GM23338 (cell line): ENCODE results near the gene UPK1A. TPM values are rescaled to one million over a fixed set of nuclear protein-coding genes. Genes with fewer than 3 reads are reported as not detected.

Experiments
- ATAC-seq: fragments of 200-7000 bp; cut with Tn5 transposase; 3 replicates; pipeline ENCODE4 v1.9.1; 2020
- DNase-seq: peaks from one replicate; pipeline ENCODE4 v3.0.0-alpha.2; 2015; ENCODE audit warnings: low spot score
- H2AFZ ChIP-seq: fragments of 200-600 bp; sonication (generic); 2 replicates; pipeline ENCODE4 v1.8.0; 2016; ENCODE audit warnings: antibody characterized with exemption, mild to moderate bottlenecking, moderate library complexity
- H3F3A ChIP-seq: fragments of 200-600 bp; sonication (generic); replicated peaks from 2 replicates; pipeline ENCODE4 v1.8.0; 2017; ENCODE audit warnings: antibody characterized with exemption, mixed run types, low read depth
- H3K27ac ChIP-seq: fragments of 200-600 bp; sonication (generic); 2 replicates; pipeline ENCODE4 v1.6.1; 2016; ENCODE audit warnings: low read depth
- H3K27me3 ChIP-seq: fragments of 200-600 bp; sonication (generic); 2 replicates; pipeline ENCODE4 v1.8.0; 2016; ENCODE audit warnings: mild to moderate bottlenecking, mixed run types, moderate library complexity; ENCODE audit not compliant: insufficient read depth
- H3K36me3 ChIP-seq: fragments of 200-600 bp; sonication (generic); 2 replicates; pipeline ENCODE4 v1.8.0; 2016; ENCODE audit warnings: mild to moderate bottlenecking; ENCODE audit not compliant: insufficient read depth
- H3K4me1 ChIP-seq: fragments of 200-600 bp; sonication (generic); 2 replicates; pipeline ENCODE4 v1.8.0; 2016; ENCODE audit warnings: mild to moderate bottlenecking, moderate library complexity; ENCODE audit not compliant: insufficient read depth
- H3K4me2 ChIP-seq: fragments of 200-600 bp; sonication (generic); 2 replicates; pipeline ENCODE4 v1.7.1; 2017; ENCODE audit warnings: mixed run types
- H3K4me3 ChIP-seq: fragments of 200-600 bp; sonication (generic); 2 replicates; pipeline ENCODE4 v1.6.1; 2016; ENCODE audit warnings: mixed run types
- H3K79me2 ChIP-seq: fragments of 200-600 bp; sonication (generic); replicated peaks from 2 replicates; pipeline ENCODE4 v1.8.0; 2017; ENCODE audit warnings: mild to moderate bottlenecking; ENCODE audit not compliant: insufficient read depth
- H3K9me2 ChIP-seq: fragments of 200-600 bp; sonication (generic); 2 replicates; pipeline ENCODE4 v1.8.0; 2017; ENCODE audit not compliant: insufficient read depth
- H4K20me1 ChIP-seq: fragments of 200-600 bp; sonication (generic); replicated peaks from 2 replicates; pipeline ENCODE4 v1.8.0; 2017; ENCODE audit warnings: mild to moderate bottlenecking; ENCODE audit not compliant: insufficient read depth
- H3K27ac Mint-ChIP-seq: 2 replicates; pipeline ENCODE4 v1.8.0; 2020; ENCODE audit warnings: inconsistent platforms, mild to moderate bottlenecking, moderate library complexity, mixed read lengths
- H3K27me3 Mint-ChIP-seq: 3 replicates; pipeline ENCODE4 v1.8.0; 2022; ENCODE audit warnings: low read depth, mild to moderate bottlenecking, moderate library complexity, mixed read lengths, inconsistent platforms; ENCODE audit not compliant: insufficient read depth, poor library complexity
- H3K36me3 Mint-ChIP-seq: 3 replicates; pipeline ENCODE4 v1.8.0; 2021; ENCODE audit warnings: low read depth, mild to moderate bottlenecking, inconsistent platforms, moderate library complexity, mixed read lengths
- H3K4me1 Mint-ChIP-seq: 3 replicates; pipeline ENCODE4 v1.8.0; 2020; ENCODE audit warnings: mild to moderate bottlenecking, inconsistent platforms, mixed read lengths
- H3K4me3 Mint-ChIP-seq: 3 replicates; pipeline ENCODE4 v1.8.0; 2021; ENCODE audit warnings: moderate library complexity, mild to moderate bottlenecking, inconsistent platforms, mixed read lengths
- H3K9me3 Mint-ChIP-seq: 3 replicates; pipeline ENCODE4 v1.8.0; 2020; ENCODE audit warnings: moderate library complexity, mild to moderate bottlenecking, inconsistent platforms, mixed read lengths
- CREB1 ChIP-seq: fragments of 250-450 bp; sonication (Bioruptor Pico); IDR thresholded peaks from 2 replicates; pipeline ENCODE4 v1.5.0; 2020; ENCODE audit warnings: low read depth, mild to moderate bottlenecking, moderate library complexity
- EZH2 ChIP-seq: fragments of 200-600 bp; sonication (generic); IDR thresholded peaks from one replicate; pipeline ENCODE4 v1.8.0; 2017; ENCODE audit warnings: antibody characterized with exemption, mild to moderate bottlenecking, low read depth; ENCODE audit not compliant: unreplicated experiment
- EZH2phosphoT487 ChIP-seq: fragments of 200-600 bp; sonication (generic); IDR thresholded peaks from one replicate; pipeline ENCODE4 v1.8.1; 2018; ENCODE audit warnings: antibody characterized with exemption; ENCODE audit not compliant: unreplicated experiment
- JUNB ChIP-seq: IDR thresholded peaks from one replicate; pipeline ENCODE4 v1.6.1; 2016; ENCODE audit warnings: antibody characterized with exemption; ENCODE audit not compliant: unreplicated experiment
- NANOG ChIP-seq: IDR thresholded peaks from 2 replicates; pipeline ENCODE4 v1.6.1; 2016; ENCODE audit warnings: antibody characterized with exemption, borderline replicate concordance
- POLR2AphosphoS5 ChIP-seq: IDR thresholded peaks from 2 replicates; pipeline ENCODE4 v1.6.1; 2016; ENCODE audit warnings: antibody characterized with exemption, low read depth
- STAT1 ChIP-seq: IDR thresholded peaks from one replicate; pipeline ENCODE4 v1.6.1; 2016; ENCODE audit warnings: antibody characterized with exemption; ENCODE audit not compliant: unreplicated experiment
- ZNF114 ChIP-seq: fragments of 250-450 bp; sonication (Bioruptor Pico); IDR thresholded peaks from 2 replicates; pipeline ENCODE4 v1.5.0; 2020; ENCODE audit warnings: mild to moderate bottlenecking, moderate library complexity
- ZNF331 ChIP-seq: fragments of 250-450 bp; sonication (Bioruptor Pico); IDR thresholded peaks from 2 replicates; pipeline ENCODE4 v1.5.0; 2020; ENCODE audit warnings: low read depth, mild to moderate bottlenecking, moderate library complexity
- long read RNA-seq: library from polyadenylated mRNA; unstranded; transcript quantifications from one replicate; pipeline ENCODE4 v2.0.0, GENCODE V29; 2020; ENCODE audit not compliant: unreplicated experiment
- polyA plus RNA-seq: library from polyadenylated mRNA; unstranded; fragments of >200 nt; fragmentation: Nextera tagmentation; extraction: Ambion mirVana; gene quantifications from 2 replicates; pipeline ENCODE4 v1.2.1, GENCODE V29; 2016
- total RNA-seq: library from RNA; depleted of rRNA; stranded (reverse); fragments of >200 nt; shearing (Covaris generic); gene quantifications from 2 replicates; pipeline ENCODE4 v1.2.3, GENCODE V29; 2014; rRNA removed
- TF ChIP-seq, protein P1 (sequence below), 2 experiments: fragments of 200-600 bp in 1 of 2; sonication (generic) in 1 of 2; conservative IDR thresholded peaks; 2 replicates each; pipeline versions ENCODE4 v1.5.1 to v1.6.1; 2016 to 2017; ENCODE audit warnings: antibody characterized with exemption in 2 of 2, low read depth in 2 of 2, mild to moderate bottlenecking in 2 of 2, moderate library complexity in 1 of 2
- TF ChIP-seq, protein P2 (sequence below): fragments of 250-450 bp; sonication (Bioruptor Pico); IDR thresholded peaks from 2 replicates; pipeline ENCODE4 v1.5.0; 2020; ENCODE audit warnings: mild to moderate bottlenecking, moderate library complexity
- TF ChIP-seq, protein P3 (sequence below): IDR thresholded peaks from one replicate; pipeline ENCODE4 v1.6.1; 2018; ENCODE audit warnings: antibody characterized with exemption; ENCODE audit not compliant: unreplicated experiment
- TF ChIP-seq, protein P4 (sequence below): IDR thresholded peaks from 2 replicates; pipeline ENCODE4 v1.6.1; 2016; ENCODE audit warnings: antibody characterized with exemption

Gene UPK1A
- total RNA-seq (0.42 TPM in 1 of 2 replicates, not detected in the other), polyA plus RNA-seq (1.0 and 1.5 TPM in 2 replicates)
- long read RNA-seq, partial matches to known transcripts: 1 of 1 reads
- long read RNA-seq, other reads (novel, unspliced or antisense): 0 of 1 reads

DNA sequence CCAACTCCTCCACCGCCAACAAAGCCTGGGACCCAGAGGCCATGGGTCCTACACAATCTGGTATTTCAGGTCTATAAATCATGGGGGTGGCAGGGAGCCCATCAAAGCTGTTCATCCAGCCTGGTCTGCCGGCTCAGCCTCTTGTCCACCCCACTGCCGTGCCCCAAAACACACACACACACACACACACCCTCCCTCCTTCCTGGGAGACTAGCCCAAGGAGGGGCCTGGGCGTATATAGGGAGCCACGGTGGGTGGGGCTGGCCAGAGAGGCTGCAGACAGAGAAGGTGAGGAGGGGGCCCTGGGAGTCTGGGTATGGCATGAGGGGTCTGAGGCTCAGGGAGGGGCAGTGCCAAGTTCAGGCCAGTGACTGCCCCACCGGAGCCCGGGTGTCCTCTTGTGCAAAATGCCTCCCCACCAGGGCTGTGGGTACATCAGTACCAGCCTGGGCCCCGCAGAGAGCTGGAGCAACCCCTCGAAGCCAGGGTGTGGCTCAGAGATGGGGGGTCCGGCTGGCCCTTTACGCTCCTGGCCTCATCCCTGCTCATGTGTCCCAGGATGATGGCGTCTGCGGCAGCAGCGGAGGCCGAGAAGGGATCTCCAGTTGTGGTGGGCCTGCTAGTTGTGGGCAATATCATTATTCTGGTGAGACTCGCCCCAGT lies at the start of gene UPK1A:
TSS of gene UPK1A (plus strand) at position 267 of the 663 bp plus-strand sequence. CDS start at position 563, 296 bp downstream.
- Mint-ChIP-seq H3K4me3 (no peak within 1 kb of the TSS), H3K4me1 (peaks cover 3% of the 10 kb centered on the region; the same call in 1 of the 3 replicates), H3K27ac (no peak within 1 kb of the TSS), H3K9me3 (no peaks in the 10 kb centered on the region; the same call in 2 of the 3 replicates), H3K27me3 (peaks cover 14% of the 10 kb centered on the region), H3K36me3 (no peaks in the 10 kb centered on the region)
- H3K36me3 ChIP-seq: no peaks in the 10 kb centered on the region
- H3K27me3 ChIP-seq: no peaks in the 10 kb centered on the region
- H3F3A ChIP-seq: no peaks in the 10 kb centered on the region
- no peak within 1 kb of the TSS for H3K27ac ChIP-seq
- H3K79me2 ChIP-seq: no peaks in the 10 kb centered on the region
- H2AFZ ChIP-seq: no peak within 1 kb of the TSS
- H3K4me2 ChIP-seq: no peak within 1 kb of the TSS
- DNase-seq (no peak), ATAC-seq (no peak)
- H3K9me2 ChIP-seq: no peaks in the 10 kb centered on the region
- H4K20me1 ChIP-seq: no peaks in the 10 kb centered on the region
- H3K4me3 ChIP-seq: no peak within 1 kb of the TSS
- H3K4me1 ChIP-seq: no peaks in the 10 kb centered on the region
- no peak for TF ChIP-seq ZNF114 (CRISPR knock-in tag)
- TF ChIP-seq STAT1: no peak
- TF ChIP-seq EZH2: no peak
- TF ChIP-seq, protein P1, sequence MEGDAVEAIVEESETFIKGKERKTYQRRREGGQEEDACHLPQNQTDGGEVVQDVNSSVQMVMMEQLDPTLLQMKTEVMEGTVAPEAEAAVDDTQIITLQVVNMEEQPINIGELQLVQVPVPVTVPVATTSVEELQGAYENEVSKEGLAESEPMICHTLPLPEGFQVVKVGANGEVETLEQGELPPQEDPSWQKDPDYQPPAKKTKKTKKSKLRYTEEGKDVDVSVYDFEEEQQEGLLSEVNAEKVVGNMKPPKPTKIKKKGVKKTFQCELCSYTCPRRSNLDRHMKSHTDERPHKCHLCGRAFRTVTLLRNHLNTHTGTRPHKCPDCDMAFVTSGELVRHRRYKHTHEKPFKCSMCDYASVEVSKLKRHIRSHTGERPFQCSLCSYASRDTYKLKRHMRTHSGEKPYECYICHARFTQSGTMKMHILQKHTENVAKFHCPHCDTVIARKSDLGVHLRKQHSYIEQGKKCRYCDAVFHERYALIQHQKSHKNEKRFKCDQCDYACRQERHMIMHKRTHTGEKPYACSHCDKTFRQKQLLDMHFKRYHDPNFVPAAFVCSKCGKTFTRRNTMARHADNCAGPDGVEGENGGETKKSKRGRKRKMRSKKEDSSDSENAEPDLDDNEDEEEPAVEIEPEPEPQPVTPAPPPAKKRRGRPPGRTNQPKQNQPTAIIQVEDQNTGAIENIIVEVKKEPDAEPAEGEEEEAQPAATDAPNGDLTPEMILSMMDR (conservative IDR thresholded peaks at IDR 0.05; ENCODE audit: low read depth in 2 of 2): no peak
- TF ChIP-seq, protein P2, sequence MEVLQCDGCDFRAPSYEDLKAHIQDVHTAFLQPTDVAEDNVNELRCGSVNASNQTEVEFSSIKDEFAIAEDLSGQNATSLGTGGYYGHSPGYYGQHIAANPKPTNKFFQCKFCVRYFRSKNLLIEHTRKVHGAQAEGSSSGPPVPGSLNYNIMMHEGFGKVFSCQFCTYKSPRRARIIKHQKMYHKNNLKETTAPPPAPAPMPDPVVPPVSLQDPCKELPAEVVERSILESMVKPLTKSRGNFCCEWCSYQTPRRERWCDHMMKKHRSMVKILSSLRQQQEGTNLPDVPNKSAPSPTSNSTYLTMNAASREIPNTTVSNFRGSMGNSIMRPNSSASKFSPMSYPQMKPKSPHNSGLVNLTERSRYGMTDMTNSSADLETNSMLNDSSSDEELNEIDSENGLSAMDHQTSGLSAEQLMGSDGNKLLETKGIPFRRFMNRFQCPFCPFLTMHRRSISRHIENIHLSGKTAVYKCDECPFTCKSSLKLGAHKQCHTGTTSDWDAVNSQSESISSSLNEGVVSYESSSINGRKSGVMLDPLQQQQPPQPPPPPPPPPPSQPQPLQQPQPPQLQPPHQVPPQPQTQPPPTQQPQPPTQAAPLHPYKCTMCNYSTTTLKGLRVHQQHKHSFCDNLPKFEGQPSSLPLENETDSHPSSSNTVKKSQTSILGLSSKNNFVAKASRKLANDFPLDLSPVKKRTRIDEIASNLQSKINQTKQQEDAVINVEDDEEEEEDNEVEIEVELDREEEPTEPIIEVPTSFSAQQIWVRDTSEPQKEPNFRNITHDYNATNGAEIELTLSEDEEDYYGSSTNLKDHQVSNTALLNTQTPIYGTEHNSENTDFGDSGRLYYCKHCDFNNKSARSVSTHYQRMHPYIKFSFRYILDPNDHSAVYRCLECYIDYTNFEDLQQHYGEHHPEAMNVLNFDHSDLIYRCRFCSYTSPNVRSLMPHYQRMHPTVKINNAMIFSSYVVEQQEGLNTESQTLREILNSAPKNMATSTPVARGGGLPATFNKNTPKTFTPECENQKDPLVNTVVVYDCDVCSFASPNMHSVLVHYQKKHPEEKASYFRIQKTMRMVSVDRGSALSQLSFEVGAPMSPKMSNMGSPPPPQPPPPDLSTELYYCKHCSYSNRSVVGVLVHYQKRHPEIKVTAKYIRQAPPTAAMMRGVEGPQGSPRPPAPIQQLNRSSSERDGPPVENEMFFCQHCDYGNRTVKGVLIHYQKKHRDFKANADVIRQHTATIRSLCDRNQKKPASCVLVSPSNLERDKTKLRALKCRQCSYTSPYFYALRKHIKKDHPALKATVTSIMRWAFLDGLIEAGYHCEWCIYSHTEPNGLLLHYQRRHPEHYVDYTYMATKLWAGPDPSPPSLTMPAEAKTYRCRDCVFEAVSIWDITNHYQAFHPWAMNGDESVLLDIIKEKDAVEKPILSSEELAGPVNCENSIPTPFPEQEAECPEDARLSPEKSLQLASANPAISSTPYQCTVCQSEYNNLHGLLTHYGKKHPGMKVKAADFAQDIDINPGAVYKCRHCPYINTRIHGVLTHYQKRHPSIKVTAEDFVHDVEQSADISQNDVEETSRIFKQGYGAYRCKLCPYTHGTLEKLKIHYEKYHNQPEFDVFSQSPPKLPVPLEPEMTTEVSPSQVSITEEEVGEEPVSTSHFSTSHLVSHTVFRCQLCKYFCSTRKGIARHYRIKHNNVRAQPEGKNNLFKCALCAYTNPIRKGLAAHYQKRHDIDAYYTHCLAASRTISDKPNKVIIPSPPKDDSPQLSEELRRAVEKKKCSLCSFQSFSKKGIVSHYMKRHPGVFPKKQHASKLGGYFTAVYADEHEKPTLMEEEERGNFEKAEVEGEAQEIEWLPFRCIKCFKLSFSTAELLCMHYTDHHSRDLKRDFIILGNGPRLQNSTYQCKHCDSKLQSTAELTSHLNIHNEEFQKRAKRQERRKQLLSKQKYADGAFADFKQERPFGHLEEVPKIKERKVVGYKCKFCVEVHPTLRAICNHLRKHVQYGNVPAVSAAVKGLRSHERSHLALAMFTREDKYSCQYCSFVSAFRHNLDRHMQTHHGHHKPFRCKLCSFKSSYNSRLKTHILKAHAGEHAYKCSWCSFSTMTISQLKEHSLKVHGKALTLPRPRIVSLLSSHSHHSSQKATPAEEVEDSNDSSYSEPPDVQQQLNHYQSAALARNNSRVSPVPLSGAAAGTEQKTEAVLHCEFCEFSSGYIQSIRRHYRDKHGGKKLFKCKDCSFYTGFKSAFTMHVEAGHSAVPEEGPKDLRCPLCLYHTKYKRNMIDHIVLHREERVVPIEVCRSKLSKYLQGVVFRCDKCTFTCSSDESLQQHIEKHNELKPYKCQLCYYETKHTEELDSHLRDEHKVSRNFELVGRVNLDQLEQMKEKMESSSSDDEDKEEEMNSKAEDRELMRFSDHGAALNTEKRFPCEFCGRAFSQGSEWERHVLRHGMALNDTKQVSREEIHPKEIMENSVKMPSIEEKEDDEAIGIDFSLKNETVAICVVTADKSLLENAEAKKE: no peak
- TF ChIP-seq, protein P3, sequence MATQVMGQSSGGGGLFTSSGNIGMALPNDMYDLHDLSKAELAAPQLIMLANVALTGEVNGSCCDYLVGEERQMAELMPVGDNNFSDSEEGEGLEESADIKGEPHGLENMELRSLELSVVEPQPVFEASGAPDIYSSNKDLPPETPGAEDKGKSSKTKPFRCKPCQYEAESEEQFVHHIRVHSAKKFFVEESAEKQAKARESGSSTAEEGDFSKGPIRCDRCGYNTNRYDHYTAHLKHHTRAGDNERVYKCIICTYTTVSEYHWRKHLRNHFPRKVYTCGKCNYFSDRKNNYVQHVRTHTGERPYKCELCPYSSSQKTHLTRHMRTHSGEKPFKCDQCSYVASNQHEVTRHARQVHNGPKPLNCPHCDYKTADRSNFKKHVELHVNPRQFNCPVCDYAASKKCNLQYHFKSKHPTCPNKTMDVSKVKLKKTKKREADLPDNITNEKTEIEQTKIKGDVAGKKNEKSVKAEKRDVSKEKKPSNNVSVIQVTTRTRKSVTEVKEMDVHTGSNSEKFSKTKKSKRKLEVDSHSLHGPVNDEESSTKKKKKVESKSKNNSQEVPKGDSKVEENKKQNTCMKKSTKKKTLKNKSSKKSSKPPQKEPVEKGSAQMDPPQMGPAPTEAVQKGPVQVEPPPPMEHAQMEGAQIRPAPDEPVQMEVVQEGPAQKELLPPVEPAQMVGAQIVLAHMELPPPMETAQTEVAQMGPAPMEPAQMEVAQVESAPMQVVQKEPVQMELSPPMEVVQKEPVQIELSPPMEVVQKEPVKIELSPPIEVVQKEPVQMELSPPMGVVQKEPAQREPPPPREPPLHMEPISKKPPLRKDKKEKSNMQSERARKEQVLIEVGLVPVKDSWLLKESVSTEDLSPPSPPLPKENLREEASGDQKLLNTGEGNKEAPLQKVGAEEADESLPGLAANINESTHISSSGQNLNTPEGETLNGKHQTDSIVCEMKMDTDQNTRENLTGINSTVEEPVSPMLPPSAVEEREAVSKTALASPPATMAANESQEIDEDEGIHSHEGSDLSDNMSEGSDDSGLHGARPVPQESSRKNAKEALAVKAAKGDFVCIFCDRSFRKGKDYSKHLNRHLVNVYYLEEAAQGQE: no peak
- no peak for TF ChIP-seq CREB1 (CRISPR knock-in tag)
- TF ChIP-seq POLR2AphosphoS5: no peak
- TF ChIP-seq, protein P4, sequence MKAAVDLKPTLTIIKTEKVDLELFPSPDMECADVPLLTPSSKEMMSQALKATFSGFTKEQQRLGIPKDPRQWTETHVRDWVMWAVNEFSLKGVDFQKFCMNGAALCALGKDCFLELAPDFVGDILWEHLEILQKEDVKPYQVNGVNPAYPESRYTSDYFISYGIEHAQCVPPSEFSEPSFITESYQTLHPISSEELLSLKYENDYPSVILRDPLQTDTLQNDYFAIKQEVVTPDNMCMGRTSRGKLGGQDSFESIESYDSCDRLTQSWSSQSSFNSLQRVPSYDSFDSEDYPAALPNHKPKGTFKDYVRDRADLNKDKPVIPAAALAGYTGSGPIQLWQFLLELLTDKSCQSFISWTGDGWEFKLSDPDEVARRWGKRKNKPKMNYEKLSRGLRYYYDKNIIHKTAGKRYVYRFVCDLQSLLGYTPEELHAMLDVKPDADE: no peak
- no peak for TF ChIP-seq EZH2phosphoT487
- no peak for TF ChIP-seq ZNF331 (CRISPR knock-in tag)
- no peak for TF ChIP-seq JUNB
- TF ChIP-seq NANOG: no peak
